HG03469 (cell line): ENCODE measurements around the gene RPS6KA5.
"Not testable (repeated sequence)": the region's sequence is repeated elsewhere in the genome, so short reads cannot be mapped to it uniquely, and the experiment has no call there.

ENCODE experiments used
- ATAC-seq: cut with Tn5 transposase; IDR thresholded peaks from one replicate; pipeline ENCODE4 v1.9.1; 2021; ENCODE audit warnings: mild to moderate bottlenecking, moderate library complexity, moderate number of reproducible peaks; ENCODE audit not compliant: unreplicated experiment

The RPS6KA5 gene

GRCh38 chr14:90880282-90880681 lies 180.2 kb downstream of the RPS6KA5 start:
- ATAC-seq, result no peak

GRCh38 chr14:90874599-90874998 lies 185.8 kb downstream of the RPS6KA5 start:
- no peak for ATAC-seq

- ATAC-seq, result no peak
These were observed 188.7 kb downstream of the RPS6KA5 start for GRCh38 chr14:90871605-90872233.

- no peak for ATAC-seq
These were observed 189.4 kb downstream of the RPS6KA5 start for GRCh38 chr14:90870950-90871604.

- ATAC-seq, result no peak
These were observed 192.9 kb downstream of the RPS6KA5 start for GRCh38 chr14:90867501-90867900.

GRCh38 chr14:90866833-90867232 lies 193.6 kb downstream of the RPS6KA5 start:
- ATAC-seq, result no peak

GRCh38 chr14:90864741-90865140 lies 195.7 kb downstream of the RPS6KA5 start:
- ATAC-seq, result no peak

- no peak for ATAC-seq
These were observed 201.9 kb downstream of the RPS6KA5 start for GRCh38 chr14:90858511-90858910.

- no peak for ATAC-seq
These were observed 202.6 kb downstream of the RPS6KA5 start for GRCh38 chr14:90857866-90858265.

GRCh38 chr14:90856115-90856514 lies 204.3 kb downstream of the RPS6KA5 start:
- ATAC-seq, result not testable (repeated sequence)

GRCh38 chr14:90853116-90853515 lies 207.3 kb downstream of the RPS6KA5 start:
- ATAC-seq, result no peak

- ATAC-seq, result no peak
These were observed 209.0 kb downstream of the RPS6KA5 start for GRCh38 chr14:90851327-90852036.

- no peak for ATAC-seq
These were observed 210.0 kb downstream of the RPS6KA5 start for GRCh38 chr14:90850487-90850886.

- ATAC-seq, result no peak
These were observed 210.5 kb downstream of the RPS6KA5 start for GRCh38 chr14:90849787-90850444.

- ATAC-seq, result no peak
These were observed 211.3 kb downstream of the RPS6KA5 start for GRCh38 chr14:90848944-90849731.

GRCh38 chr14:90846511-90846910 lies 213.9 kb downstream of the RPS6KA5 start:
- no peak for ATAC-seq

GRCh38 chr14:90844321-90844720 lies 216.1 kb downstream of the RPS6KA5 start:
- ATAC-seq, result no peak

- ATAC-seq, result no peak
These were observed 217.7 kb downstream of the RPS6KA5 start for GRCh38 chr14:90842726-90843125.

GRCh38 chr14:90840667-90841066 lies 219.8 kb downstream of the RPS6KA5 start:
- ATAC-seq, result not testable (repeated sequence)

- no peak for ATAC-seq
These were observed 220.6 kb downstream of the RPS6KA5 start for GRCh38 chr14:90839889-90840266.
